ENCODE results near the gene SYNDIG1L.

Gene SYNDIG1L

GRCh38 chr14:74411671-74412070 lies 14.3 kb downstream of the SYNDIG1L start:
- no peak overlapping the region for H3K4me3 ChIP-seq (ENCODE audit: low read depth, low read length)
- no peak for TF ChIP-seq CTCF (IDR thresholded peaks at IDR 0.05; ENCODE audit: borderline replicate concordance, insufficient read depth, low read depth, low read length)

- no peak for TF ChIP-seq CTCF (IDR thresholded peaks at IDR 0.05; ENCODE audit: borderline replicate concordance, insufficient read depth, low read depth, low read length)
Measured at GRCh38 chr14:74409441-74409840, 16.6 kb downstream of the SYNDIG1L start.

GRCh38 chr14:74408870-74409269 lies 17.1 kb downstream of the SYNDIG1L start:
- no peak for TF ChIP-seq CTCF (IDR thresholded peaks at IDR 0.05; ENCODE audit: borderline replicate concordance, insufficient read depth, low read depth, low read length)
- no peak overlapping the region for H3K4me3 ChIP-seq (ENCODE audit: low read depth, low read length)

More at GRCh38 chr14:74409441-74409840, 16.6 kb downstream of the SYNDIG1L start:
- H3K4me3 ChIP-seq (ENCODE audit: low read depth, low read length) = no peak overlapping the region

- no peak overlapping the region for H3K4me3 ChIP-seq (ENCODE audit: low read depth, low read length)
- no peak for TF ChIP-seq CTCF (IDR thresholded peaks at IDR 0.05; ENCODE audit: borderline replicate concordance, insufficient read depth, low read depth, low read length)
Measured at GRCh38 chr14:74407801-74408154, 18.2 kb downstream of the SYNDIG1L start.

GRCh38 chr14:74407021-74407800 lies 18.8 kb downstream of the SYNDIG1L start:
- H3K4me3 ChIP-seq (ENCODE audit: low read depth, low read length) = no peak overlapping the region
- no peak for TF ChIP-seq CTCF (IDR thresholded peaks at IDR 0.05; ENCODE audit: borderline replicate concordance, insufficient read depth, low read depth, low read length)

- no peak for TF ChIP-seq CTCF (IDR thresholded peaks at IDR 0.05; ENCODE audit: borderline replicate concordance, insufficient read depth, low read depth, low read length)
Measured at GRCh38 chr14:74405663-74406062, 20.3 kb downstream of the SYNDIG1L start.

GRCh38 chr14:74404435-74404834 lies 21.6 kb downstream of the SYNDIG1L start:
- TF ChIP-seq CTCF (IDR thresholded peaks at IDR 0.05; ENCODE audit: borderline replicate concordance, insufficient read depth, low read depth, low read length) = no peak
- H3K4me3 ChIP-seq (ENCODE audit: low read depth, low read length) = no peak overlapping the region

More at GRCh38 chr14:74405663-74406062, 20.3 kb downstream of the SYNDIG1L start:
- no peak overlapping the region for H3K4me3 ChIP-seq (ENCODE audit: low read depth, low read length)
